ENCODE measurements around the gene ATP8B2.

DNA sequence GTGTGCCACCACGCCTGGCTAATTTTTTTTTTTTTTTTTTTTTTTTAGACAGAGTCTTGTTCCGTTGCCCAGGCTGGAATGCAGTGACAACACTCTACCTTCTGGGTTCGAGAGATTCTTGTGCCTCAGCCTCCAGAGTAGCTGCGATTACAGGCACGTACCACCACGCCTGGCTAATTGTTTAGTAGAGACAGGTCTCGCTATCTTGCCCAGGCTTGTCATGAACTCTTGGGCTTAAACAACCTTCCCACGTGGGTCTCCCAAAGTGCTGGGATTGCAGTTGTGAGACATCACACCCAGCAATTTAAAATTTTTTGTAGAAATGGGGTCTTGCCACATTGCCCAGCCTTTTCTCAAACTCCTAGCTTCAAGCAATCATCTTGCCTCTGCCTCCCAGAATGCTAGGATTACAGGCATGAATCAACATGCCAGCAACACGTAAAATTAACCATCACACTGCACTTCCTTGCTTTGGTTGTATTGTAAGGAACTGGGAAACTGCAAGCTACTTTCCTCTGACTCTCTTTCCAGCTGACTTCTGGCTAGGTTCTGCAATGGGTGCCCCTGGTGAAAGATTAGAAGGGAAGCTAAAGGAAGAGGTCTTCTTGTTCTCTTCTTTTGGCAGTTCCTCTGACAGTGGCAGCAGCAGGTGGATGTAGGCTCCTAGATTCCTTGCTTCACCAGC lies 65.9 kb downstream of the ATP8B2 start:
- TF ChIP-seq POLR2A (IDR thresholded peaks at IDR 0.05) = no peak
- TF ChIP-seq, protein P1, sequence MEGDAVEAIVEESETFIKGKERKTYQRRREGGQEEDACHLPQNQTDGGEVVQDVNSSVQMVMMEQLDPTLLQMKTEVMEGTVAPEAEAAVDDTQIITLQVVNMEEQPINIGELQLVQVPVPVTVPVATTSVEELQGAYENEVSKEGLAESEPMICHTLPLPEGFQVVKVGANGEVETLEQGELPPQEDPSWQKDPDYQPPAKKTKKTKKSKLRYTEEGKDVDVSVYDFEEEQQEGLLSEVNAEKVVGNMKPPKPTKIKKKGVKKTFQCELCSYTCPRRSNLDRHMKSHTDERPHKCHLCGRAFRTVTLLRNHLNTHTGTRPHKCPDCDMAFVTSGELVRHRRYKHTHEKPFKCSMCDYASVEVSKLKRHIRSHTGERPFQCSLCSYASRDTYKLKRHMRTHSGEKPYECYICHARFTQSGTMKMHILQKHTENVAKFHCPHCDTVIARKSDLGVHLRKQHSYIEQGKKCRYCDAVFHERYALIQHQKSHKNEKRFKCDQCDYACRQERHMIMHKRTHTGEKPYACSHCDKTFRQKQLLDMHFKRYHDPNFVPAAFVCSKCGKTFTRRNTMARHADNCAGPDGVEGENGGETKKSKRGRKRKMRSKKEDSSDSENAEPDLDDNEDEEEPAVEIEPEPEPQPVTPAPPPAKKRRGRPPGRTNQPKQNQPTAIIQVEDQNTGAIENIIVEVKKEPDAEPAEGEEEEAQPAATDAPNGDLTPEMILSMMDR (IDR thresholded peaks at IDR 0.05) = no peak
